ENCODE data around the gene PADI1.

PADI1 gene

GRCh38 chr1:17244821-17245740 lies 40.2 kb downstream of the PADI1 start:
- no peak for DNase-seq

GRCh38 chr1:17245816-17246325 lies 40.9 kb downstream of the PADI1 start:
- DNase-seq, result no peak

GRCh38 chr1:17246971-17247370 lies 42.0 kb downstream of the PADI1 start:
- no peak for DNase-seq

GRCh38 chr1:17248781-17249180 lies 43.9 kb downstream of the PADI1 start, which contains the start of gene PADI3:
Gene PADI3 (plus strand): TSS chr1:17249098. CDS start chr1:17249138, 40 bp downstream.
- DNase-seq, result no peak

GRCh38 chr1:17250601-17251000 lies 45.7 kb downstream of the PADI1 start:
- peak; percentile 71 for DNase-seq

- no peak for DNase-seq
These were observed 46.3 kb downstream of the PADI1 start for GRCh38 chr1:17251246-17251645.

- peak; percentile 79 for DNase-seq
These were observed 46.9 kb downstream of the PADI1 start for GRCh38 chr1:17251701-17252376.

- DNase-seq, result no peak
These were observed 50.4 kb downstream of the PADI1 start for GRCh38 chr1:17255336-17255735.

- DNase-seq, result no peak
These were observed 53.3 kb downstream of the PADI1 start for GRCh38 chr1:17258116-17258757.

- no peak for DNase-seq
These were observed 53.8 kb downstream of the PADI1 start for GRCh38 chr1:17258758-17259130.

- DNase-seq, result peak; percentile 72
These were observed 54.4 kb downstream of the PADI1 start for GRCh38 chr1:17259233-17259873.

GRCh38 chr1:17260264-17260663 lies 55.3 kb downstream of the PADI1 start:
- no peak for DNase-seq

GRCh38 chr1:17260738-17261137 lies 55.8 kb downstream of the PADI1 start:
- no peak for DNase-seq

- no peak for DNase-seq
These were observed 59.0 kb downstream of the PADI1 start for GRCh38 chr1:17263936-17264335.

- DNase-seq, result no peak
These were observed 59.5 kb downstream of the PADI1 start for GRCh38 chr1:17264470-17264869.

GRCh38 chr1:17265162-17265561 lies 60.2 kb downstream of the PADI1 start:
- peak; percentile 67 for DNase-seq

GRCh38 chr1:17265950-17266349 lies 61.0 kb downstream of the PADI1 start:
- DNase-seq, result no peak

- no peak for DNase-seq
These were observed 66.2 kb downstream of the PADI1 start for GRCh38 chr1:17270891-17271765.

GRCh38 chr1:17272066-17272465 lies 67.1 kb downstream of the PADI1 start:
- no peak for DNase-seq

GRCh38 chr1:17272646-17273045 lies 67.7 kb downstream of the PADI1 start:
- no peak for DNase-seq

- DNase-seq, result no peak
These were observed 68.2 kb downstream of the PADI1 start for GRCh38 chr1:17273096-17273495.

Data from EL (cell line).